ENCODE data around the gene NFATC4. TPM values are rescaled to one million over a fixed set of nuclear protein-coding genes. Genes with fewer than 3 reads are reported as not detected.

The NFATC4 gene
- total and polyA plus RNA-seq, 3 donors from 2014 or later, result 40.9 to 83.6 (median 53.5) TPM

GRCh38 chr14:24378327-24378726, 10.3 kb downstream of the NFATC4 start:
- no peak for TF ChIP-seq CTCF (IDR thresholded peaks at IDR 0.05)
- TF ChIP-seq POLR2A (IDR thresholded peaks at IDR 0.05), result no peak
- WGBS, 2 donors, result 81 to 85% methylated on average over 3 of the region's 3 CpGs
- Histone ChIP-seq H3K36me3 (ENCODE audit: low read depth, missing control alignments) (no peaks in the 10 kb centered on the region), H3K9me3 (no peaks in the 10 kb centered on the region), H3K4me1 (peaks cover 13% of the 10 kb centered on the region), H3K27me3 (no peaks in the 10 kb centered on the region), H3K4me3 (no peak overlapping the region), H3K27ac (no peak overlapping the region)
- DNase-seq, result no peak
- intact Hi-C loops (cut with DNase I; ENCODE audit: low total_unique reads), result no loop called here

GRCh38 chr14:24378981-24379906, 11.3 kb downstream of the NFATC4 start:
- DNase-seq, result no peak
- Histone ChIP-seq H3K27ac (no peak overlapping the region), H3K36me3 (ENCODE audit: low read depth, missing control alignments) (no peaks in the 10 kb centered on the region), H3K27me3 (no peaks in the 10 kb centered on the region), H3K9me3 (no peaks in the 10 kb centered on the region), H3K4me1 (peaks cover 13% of the 10 kb centered on the region), H3K4me3 (no peak overlapping the region)
- TF ChIP-seq CTCF (IDR thresholded peaks at IDR 0.05) (no peak), POLR2A (IDR thresholded peaks at IDR 0.05) (no peak)
- 84 to 86% methylated on average over 7 of the region's 7 CpGs for WGBS, 2 donors
- intact Hi-C loops (cut with DNase I; ENCODE audit: low total_unique reads), result no loop called here

GRCh38 chr14:24379907-24380730, 12.1 kb downstream of the NFATC4 start:
- H3K27me3 ChIP-seq, result no peaks in the 10 kb centered on the region
- H3K27ac ChIP-seq, result no peak overlapping the region
- no peaks in the 10 kb centered on the region for H3K9me3 ChIP-seq
- DNase-seq, result no peak
- TF ChIP-seq CTCF (IDR thresholded peaks at IDR 0.05) (no peak), POLR2A (IDR thresholded peaks at IDR 0.05) (no peak)
- H3K36me3 ChIP-seq (ENCODE audit: low read depth, missing control alignments), result no peaks in the 10 kb centered on the region
- intact Hi-C loops (cut with DNase I; ENCODE audit: low total_unique reads), result no loop called here
- 83 to 87% methylated on average over 15 of the region's 15 CpGs for whole genome bisulfite sequencing, 2 donors
- no peak overlapping the region for H3K4me3 ChIP-seq
- H3K4me1 ChIP-seq, result peaks cover 13% of the 10 kb centered on the region

- WGBS, 2 donors, result 42 to 50% methylated on average over 8 of the region's 8 CpGs
- intact Hi-C loops (cut with DNase I; ENCODE audit: low total_unique reads), result no loop called here
- H3K27me3 ChIP-seq, result no peaks in the 10 kb centered on the region
- peaks cover 13% of the 10 kb centered on the region for H3K4me1 ChIP-seq
- DNase-seq, result no peak
- H3K36me3 ChIP-seq (ENCODE audit: low read depth, missing control alignments), result no peaks in the 10 kb centered on the region
- TF ChIP-seq CTCF (IDR thresholded peaks at IDR 0.05) (no peak), POLR2A (IDR thresholded peaks at IDR 0.05) (no peak)
- no peak overlapping the region for H3K4me3 ChIP-seq
- no peak overlapping the region for H3K27ac ChIP-seq
- H3K9me3 ChIP-seq, result no peaks in the 10 kb centered on the region
Observed at GRCh38 chr14:24381363-24382063, 13.5 kb downstream of the NFATC4 start.

Measured in testis (tissue), 3 donors.